Activated CD4-positive, alpha-beta T cell treated with anti-CD3 and anti-CD28 coated beads, Interleukin-2, amount 50 U/mL, for 16 hours (primary cell): ENCODE measurements around the gene FNDC8.
"Not testable (repeated sequence)": the region's sequence is repeated elsewhere in the genome, so short reads cannot be mapped to it uniquely, and the experiment has no call there.

Source experiments
- DNase-seq: peaks from one replicate; pipeline ENCODE4 v3.0.0-alpha.2; 2020

FNDC8 gene

DNA sequence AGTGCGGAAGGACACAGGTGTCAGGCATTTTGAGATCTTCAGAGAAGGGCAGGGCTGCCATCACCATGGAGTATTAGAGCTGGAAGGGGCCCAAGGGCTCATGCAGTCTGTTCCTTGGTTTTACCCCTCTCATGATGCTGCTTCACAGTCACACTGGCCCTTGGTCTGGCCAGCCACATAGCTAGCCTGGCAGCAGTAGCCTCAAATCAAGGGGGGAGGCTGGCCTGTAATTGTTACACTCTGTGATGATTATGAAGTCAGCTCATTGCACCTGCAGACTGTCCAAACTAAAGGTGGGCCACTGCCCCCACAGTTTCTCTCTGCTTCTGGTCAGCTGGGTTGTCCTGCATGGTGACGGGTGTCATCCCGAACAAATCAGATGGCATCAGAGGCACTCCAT is at the start of gene FNDC8:
FNDC8 (plus strand) TSS at position 301 of the 400 bp plus-strand sequence; CDS start at position 380, 79 bp downstream.
- DNase-seq: no peak

DNA sequence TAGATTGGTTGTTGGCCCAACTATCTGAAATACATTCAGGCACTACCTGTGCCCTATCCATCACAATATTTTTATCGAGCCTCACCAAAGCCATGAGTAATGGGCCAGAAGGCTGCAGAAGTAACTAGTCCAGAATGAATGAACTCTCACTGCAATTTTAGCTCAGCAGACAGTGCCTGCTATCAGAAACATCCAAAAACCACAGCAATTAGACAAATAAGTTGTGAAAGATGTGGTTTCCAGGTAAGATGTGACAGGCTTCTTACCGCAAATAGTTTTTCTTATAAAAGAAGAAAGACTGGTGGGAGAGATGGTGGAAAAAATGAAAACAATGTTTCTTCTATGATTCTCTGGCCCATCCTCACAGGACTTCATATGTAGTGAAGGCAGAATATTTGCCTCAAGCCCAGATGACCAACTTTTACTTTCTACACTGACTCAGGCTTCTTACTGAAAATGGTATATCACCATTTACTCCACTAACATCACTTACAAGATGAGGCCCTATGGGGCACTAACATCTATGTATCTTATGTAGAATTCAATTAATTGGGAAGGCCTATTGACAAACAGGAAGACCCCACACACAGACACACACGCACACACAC is 48.1 kb upstream of the FNDC8 start:
- peak; percentile 82 for DNase-seq

DNA sequence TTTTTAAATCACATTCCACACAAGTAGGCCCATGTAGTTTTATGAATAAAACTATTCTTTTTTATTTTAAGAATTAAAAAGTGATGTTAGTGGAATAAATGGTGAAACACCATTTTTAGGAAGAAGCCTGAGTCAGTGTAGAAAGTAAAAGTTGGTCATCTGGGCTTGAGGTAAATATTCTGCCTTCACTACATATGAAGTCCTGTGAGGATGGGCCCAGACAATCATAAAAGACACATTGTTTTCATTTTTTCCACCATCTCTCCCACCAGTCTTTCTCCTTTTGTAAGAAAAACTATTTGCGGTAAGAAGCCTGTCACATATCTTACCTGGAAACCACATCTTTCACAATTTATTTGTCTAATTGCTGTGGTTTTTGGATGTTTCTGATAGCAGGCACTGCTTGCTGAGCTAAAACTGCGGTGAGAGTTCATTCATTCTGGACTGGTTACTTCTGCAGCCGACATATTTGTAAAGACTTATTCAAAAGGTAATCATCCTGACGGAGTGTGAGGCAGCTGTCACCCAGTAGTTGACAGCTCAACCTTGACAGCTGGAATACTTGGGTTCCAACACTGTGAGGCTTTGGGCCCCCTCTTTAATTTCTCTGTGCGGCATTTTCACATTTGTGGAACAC is 47.3 kb upstream of the FNDC8 start:
- peak; percentile 79 for DNase-seq

GRCh38 chr17:35074711-35075707 is 46.4 kb upstream of the FNDC8 start:
- no peak for DNase-seq

GRCh38 chr17:35076874-35077273 is 44.5 kb upstream of the FNDC8 start:
- no peak for DNase-seq

DNA sequence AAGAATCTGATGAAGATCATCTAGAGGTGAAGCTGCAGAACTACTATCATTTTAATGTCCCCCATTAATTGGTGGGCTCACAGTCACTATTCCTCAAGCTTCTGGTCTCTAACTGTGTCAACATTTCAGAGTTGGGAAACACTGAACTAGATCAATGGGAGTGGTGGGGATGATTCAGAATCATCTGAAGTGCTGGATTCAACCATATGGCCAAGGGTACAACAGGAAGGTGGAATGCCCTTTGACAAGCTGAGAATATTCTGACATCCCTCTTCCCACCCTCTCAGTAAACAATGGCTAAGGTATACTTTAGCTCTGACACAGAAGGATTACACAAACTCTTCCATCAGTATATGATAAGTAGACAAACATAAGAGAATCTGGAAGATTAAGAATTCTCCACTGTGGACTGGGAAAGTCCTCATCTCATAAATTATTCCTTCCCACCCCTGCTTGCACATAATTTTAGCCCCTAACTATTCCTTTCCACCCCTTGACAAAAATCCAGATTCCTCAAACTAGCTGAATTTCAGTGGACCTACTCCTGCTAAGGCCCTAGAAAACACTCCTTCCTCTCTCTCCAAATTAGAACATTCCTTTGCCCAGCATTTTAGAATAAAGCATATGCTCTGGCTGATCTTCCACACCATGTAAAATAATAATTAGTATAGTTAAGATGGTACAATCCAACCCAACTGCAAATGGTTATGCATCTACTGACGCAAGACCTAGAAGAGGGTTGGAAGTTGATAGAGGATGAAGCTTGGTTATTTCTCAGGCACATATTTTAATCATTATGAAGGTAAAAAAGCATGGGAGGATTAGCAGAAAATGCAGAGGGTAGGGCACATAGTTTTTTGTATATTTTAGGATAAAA is 41.6 kb upstream of the FNDC8 start:
- DNase-seq: no peak

- DNase-seq: peak; percentile 88
Observed at GRCh38 chr17:35080536-35080935, 40.9 kb upstream of the FNDC8 start.

- DNase-seq: no peak
Observed at GRCh38 chr17:35081638-35082037, 39.8 kb upstream of the FNDC8 start.

- DNase-seq: peak; percentile 72
Observed at GRCh38 chr17:35082073-35082657, 39.2 kb upstream of the FNDC8 start.

DNA sequence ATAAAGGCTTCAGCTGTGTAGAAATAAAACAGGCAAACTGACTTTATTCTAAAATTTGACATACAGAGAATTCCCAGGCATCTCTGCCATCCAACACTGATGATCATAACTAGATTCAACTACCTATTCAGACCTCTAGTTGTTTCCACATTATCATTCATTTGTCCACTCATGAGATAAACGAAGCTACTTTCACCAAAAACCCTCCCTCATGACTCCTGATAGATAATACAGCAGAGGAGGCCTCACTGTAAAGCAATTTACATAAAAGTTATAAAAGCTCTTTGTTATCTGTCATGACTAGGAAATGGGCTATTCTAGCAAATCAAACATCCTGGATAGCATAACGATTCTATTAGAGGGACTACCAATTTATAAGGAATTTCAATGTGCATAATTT is 38.3 kb upstream of the FNDC8 start:
- DNase-seq: no peak

DNA sequence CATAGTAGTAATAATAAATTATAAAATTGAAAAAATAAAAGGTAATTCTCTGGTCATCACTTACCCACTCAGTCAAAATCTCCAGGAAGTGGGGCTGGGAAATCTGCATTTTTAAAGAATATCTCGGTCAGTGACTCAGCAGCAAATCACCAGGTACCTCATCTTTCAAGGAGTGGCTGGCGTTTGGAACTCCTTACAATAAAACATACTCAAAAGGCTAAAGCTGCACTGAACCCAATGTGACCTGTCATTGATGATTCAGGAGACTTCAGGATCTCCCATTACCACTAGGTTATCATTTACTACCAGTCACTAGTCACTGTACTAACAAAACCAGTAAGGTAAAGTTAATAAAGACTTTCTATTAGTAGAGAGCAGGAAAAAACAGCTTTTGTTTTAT is 36.4 kb upstream of the FNDC8 start:
- peak; percentile 46 for DNase-seq

DNA sequence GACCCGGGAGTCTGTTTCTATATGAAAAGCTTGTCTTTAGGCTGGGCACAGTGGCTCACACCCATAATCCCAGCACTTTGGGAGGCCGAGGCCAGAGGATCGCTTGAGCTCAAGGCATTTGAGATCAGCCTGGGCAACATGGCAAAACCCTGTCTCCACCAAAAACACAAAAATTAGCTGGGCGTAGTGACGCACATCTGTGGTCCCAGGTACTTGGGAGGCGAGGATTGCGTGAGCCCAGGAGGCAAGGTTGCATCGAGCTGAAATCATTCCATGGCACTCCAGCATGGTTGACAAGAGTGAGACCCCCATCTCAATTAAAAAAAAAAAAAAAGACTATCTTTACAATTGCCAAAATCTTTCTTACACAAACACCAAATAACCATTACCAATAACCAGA is 35.3 kb upstream of the FNDC8 start:
- no peak for DNase-seq

GRCh38 chr17:35086931-35087573 is 34.4 kb upstream of the FNDC8 start:
- DNase-seq: peak; percentile 46

DNA sequence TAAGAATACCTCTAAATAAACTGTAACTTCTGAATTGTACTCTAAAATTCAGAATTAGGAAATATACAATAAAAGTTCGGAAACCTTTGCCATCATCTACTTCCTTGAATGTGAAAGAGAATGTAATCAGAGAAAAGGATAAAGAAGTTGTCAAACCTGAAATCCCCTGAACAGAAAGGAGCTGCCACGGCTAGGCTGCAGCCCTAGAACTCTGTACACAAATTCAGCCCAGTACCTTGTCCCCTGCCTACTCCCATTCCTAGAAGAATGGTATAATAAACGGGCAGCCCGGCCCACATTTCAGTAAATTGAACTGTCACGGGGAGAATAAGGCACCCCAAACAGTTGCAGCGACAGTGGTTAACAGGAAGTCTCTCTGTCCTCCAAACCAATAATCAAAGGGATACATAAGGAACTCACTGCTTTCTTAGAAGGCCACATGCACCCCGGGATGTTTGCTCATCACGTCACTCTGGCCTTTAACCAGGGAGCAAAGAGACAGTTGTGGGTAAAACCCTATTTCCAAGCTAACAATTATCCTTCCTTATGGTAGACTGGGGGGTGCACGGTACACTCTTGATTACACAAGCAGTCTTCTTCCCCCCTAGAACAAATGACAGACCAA is 33.6 kb upstream of the FNDC8 start:
- peak; percentile 66 for DNase-seq

GRCh38 chr17:35088356-35088880 is 33.0 kb upstream of the FNDC8 start:
- no peak for DNase-seq

- DNase-seq: peak; percentile 91
Observed at GRCh38 chr17:35088881-35089585, 32.4 kb upstream of the FNDC8 start.

DNA sequence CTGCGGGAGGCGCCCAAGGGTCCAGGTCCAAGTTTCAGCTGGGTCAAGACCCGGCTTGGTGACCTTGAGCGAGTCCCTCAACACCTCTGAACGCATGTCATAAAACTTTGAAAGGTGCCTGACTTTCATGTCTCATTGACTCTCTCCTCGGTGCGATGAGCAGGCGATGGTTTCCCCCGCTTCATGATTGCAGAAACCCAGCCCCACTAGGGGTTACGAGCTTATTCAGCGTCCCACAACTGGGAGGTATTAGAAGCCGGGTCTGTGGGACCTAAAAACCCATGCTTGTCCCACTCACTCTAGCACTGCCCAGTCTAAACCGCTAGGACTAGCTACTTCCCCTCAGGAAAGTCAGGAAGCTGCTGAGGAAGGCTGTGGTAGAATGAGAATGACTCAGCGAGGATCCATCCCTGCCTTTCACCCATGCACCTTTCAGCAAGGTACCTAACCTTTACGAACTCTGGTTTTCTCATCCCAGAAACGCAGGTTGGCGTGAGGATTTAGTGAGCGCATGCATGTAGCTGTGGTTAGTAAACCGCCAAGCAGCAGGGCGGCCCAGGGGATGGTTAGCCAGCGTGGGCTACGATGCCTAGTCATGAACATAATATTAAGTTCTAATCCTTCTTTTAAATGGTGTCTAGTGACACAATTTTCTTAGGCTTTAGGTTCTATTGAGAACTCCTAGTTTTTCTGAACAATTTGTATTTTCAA is 31.7 kb upstream of the FNDC8 start:
- DNase-seq: peak; percentile 62

GRCh38 chr17:35090707-35091106 is 30.7 kb upstream of the FNDC8 start:
- not testable (repeated sequence) for DNase-seq

- peak; percentile 33 for DNase-seq
Observed at GRCh38 chr17:35094902-35095301, 26.5 kb upstream of the FNDC8 start.

DNA sequence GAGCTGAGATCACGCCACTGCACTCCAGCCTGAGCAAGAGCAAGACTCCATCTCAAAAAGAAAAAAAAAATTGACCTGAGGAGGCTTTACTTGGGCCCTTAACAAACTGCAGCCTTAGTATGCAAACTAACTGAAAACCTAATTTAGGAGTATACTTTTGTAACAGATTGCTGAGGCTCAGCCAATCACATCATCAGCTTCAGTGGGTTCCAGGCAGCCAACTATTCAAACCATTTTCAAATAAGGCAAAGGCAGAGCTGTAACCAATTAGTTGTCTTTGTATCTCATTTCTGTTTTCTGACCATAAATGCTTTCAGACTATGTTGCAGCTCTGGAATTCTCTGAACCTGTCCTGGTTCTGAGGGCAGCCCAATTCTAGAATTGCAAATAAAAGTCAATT is 25.7 kb upstream of the FNDC8 start:
- DNase-seq: no peak
